PC-3 (cell line): Measurements from ENCODE around the gene SLC22A4. TPM values are rescaled to one million over a fixed set of nuclear protein-coding genes. Genes with fewer than 3 reads are reported as not detected.

ENCODE experiments used
- ATAC-seq: fragments of 200-7000 bp; cut with Tn5 transposase; 2 replicates; pipeline ENCODE4 v1.9.1; 2020; ENCODE audit warnings: mild to moderate bottlenecking, moderate library complexity
- Bru-seq: library from RNA; stranded (reverse); fragments of 400-500 nt; gene quantifications from one replicate; lab custom pipeline; 2021; lab: Mats Ljungman, UMichigan
- BruChase-seq, 2 experiments: library from RNA; stranded (reverse); fragments of 400-500 nt; gene quantifications; one replicate each; lab custom pipeline; 2021; lab: Mats Ljungman, UMichigan
- BruUV-seq: library from RNA; stranded (reverse); fragments of 400-500 nt; replicated peaks from 2 replicates; lab custom pipeline; 2021; lab: Mats Ljungman, UMichigan
- CTCF ChIA-PET: fragments of 300-600 bp; sonication (Branson Sonifier 250); formaldehyde crosslinking; loops from one replicate; lab custom pipeline; 2022; ENCODE audit warnings: antibody characterized with exemption; lab: Charles Lee
- POLR2A ChIA-PET: fragments of 300-600 bp; sonication (Branson Sonifier 250); formaldehyde crosslinking; loops from one replicate; lab custom pipeline; 2022; ENCODE audit warnings: antibody characterized with exemption; ENCODE audit not compliant: unreplicated experiment; lab: Charles Lee
- DNase-seq: peaks from one replicate; pipeline ENCODE4 v3.0.0-alpha.2; 2015
- H2AFZ ChIP-seq: fragments of 300-600 bp; sonication (generic); 2 replicates; pipeline ENCODE4 v1.6.0; 2016; ENCODE audit warnings: antibody characterized with exemption, low read length
- H3F3A ChIP-seq: fragments of 300-600 bp; sonication (generic); one replicate; pipeline ENCODE4 v1.6.0; 2017; ENCODE audit warnings: antibody characterized with exemption, low read length, control low read depth, mild to moderate bottlenecking; ENCODE audit not compliant: unreplicated experiment
- H3K27ac ChIP-seq: fragments of 300-600 bp; sonication (generic); 2 replicates; pipeline ENCODE4 v1.5.1; 2016; ENCODE audit warnings: mild to moderate bottlenecking, low read length
- H3K27me3 ChIP-seq: fragments of 300-600 bp; sonication (generic); 2 replicates; pipeline ENCODE4 v1.6.1; 2016; ENCODE audit warnings: low read length, mixed read lengths
- H3K36me3 ChIP-seq: fragments of 300-600 bp; sonication (generic); 2 replicates; pipeline ENCODE4 v1.6.1; 2016; ENCODE audit warnings: low read depth, mixed run types, low read length, mixed read lengths
- H3K4me1 ChIP-seq: fragments of 300-600 bp; sonication (generic); 2 replicates; pipeline ENCODE4 v1.5.1; 2016; ENCODE audit warnings: low read length; ENCODE audit not compliant: insufficient read depth
- H3K4me2 ChIP-seq: fragments of 300-600 bp; sonication (generic); 2 replicates; pipeline ENCODE4 v1.6.0; 2016; ENCODE audit warnings: low read length
- H3K4me3 ChIP-seq: fragments of 300-600 bp; sonication (generic); 2 replicates; pipeline ENCODE4 v1.5.1; 2016; ENCODE audit warnings: mild to moderate bottlenecking, low read length, mixed read lengths
- H3K79me2 ChIP-seq: fragments of 300-600 bp; sonication (generic); 2 replicates; pipeline ENCODE4 v1.6.1; 2017; ENCODE audit warnings: low read length, mixed read lengths
- H3K9ac ChIP-seq: fragments of 300-600 bp; sonication (generic); 2 replicates; pipeline ENCODE4 v1.6.0; 2016; ENCODE audit warnings: mild to moderate bottlenecking, low read length
- H3K9me2 ChIP-seq: fragments of 300-600 bp; sonication (generic); replicated peaks from 2 replicates; pipeline ENCODE4 v1.6.1; 2016; ENCODE audit warnings: mixed run types, low read length, mixed read lengths
- H3K9me3 ChIP-seq: fragments of 300-600 bp; sonication (generic); 2 replicates; pipeline ENCODE4 v1.6.1; 2016; ENCODE audit warnings: low read length, mixed read lengths
- H4K20me1 ChIP-seq: fragments of 300-600 bp; sonication (generic); 2 replicates; pipeline ENCODE4 v1.6.1; 2016; ENCODE audit warnings: low read length, mixed read lengths
- CTCF ChIP-seq: fragments of 300-600 bp; sonication (generic); conservative IDR thresholded peaks from 2 replicates; pipeline ENCODE4 v1.5.1; 2017; ENCODE audit warnings: antibody characterized with exemption, low read depth, mild to moderate bottlenecking, low read length
- EZH2 ChIP-seq: fragments of 300-600 bp; sonication (generic); IDR thresholded peaks from one replicate; pipeline ENCODE4 v1.6.1; 2017; ENCODE audit warnings: antibody characterized with exemption, mild to moderate bottlenecking, low read length; ENCODE audit not compliant: unreplicated experiment
- EZH2phosphoT487 ChIP-seq: fragments of 300-600 bp; sonication (generic); IDR thresholded peaks from 2 replicates; pipeline ENCODE4 v1.6.1; 2018; ENCODE audit warnings: mild to moderate bottlenecking, antibody characterized with exemption, low read length, borderline replicate concordance
- intact Hi-C: fragments of 100-400 bp; cut with micrococcal nuclease; formaldehyde crosslinking; loops from 2 replicates; pipeline ENCODE4 v1.9.0; 2023
- long read RNA-seq: library from polyadenylated mRNA; unstranded; transcript quantifications from one replicate; pipeline ENCODE4 v2.0.0, GENCODE V29; 2021; ENCODE audit not compliant: unreplicated experiment
- total RNA-seq: library from RNA; depleted of rRNA; stranded (reverse); fragments of >200 nt; gene quantifications from 2 replicates; pipeline ENCODE4 v1.2.3, GENCODE V29; 2014; rRNA removed

The SLC22A4 gene
- total RNA-seq (2.2 and 3.4 TPM in 2 replicates), Bru-seq, nascent RNA (percentile 50 among the genes with signal in this experiment), BruChase-seq, experiment 1, labeled RNA remaining after a 6-hour chase (percentile 46 among the genes with signal in this experiment), BruChase-seq, experiment 2, labeled RNA remaining after a 2-hour chase (percentile 47 among the genes with signal in this experiment)
- long read RNA-seq, partial matches to known transcripts: 0 of 9 reads
- long read RNA-seq, other reads (novel, unspliced or antisense): 5 of 9 reads

DNA sequence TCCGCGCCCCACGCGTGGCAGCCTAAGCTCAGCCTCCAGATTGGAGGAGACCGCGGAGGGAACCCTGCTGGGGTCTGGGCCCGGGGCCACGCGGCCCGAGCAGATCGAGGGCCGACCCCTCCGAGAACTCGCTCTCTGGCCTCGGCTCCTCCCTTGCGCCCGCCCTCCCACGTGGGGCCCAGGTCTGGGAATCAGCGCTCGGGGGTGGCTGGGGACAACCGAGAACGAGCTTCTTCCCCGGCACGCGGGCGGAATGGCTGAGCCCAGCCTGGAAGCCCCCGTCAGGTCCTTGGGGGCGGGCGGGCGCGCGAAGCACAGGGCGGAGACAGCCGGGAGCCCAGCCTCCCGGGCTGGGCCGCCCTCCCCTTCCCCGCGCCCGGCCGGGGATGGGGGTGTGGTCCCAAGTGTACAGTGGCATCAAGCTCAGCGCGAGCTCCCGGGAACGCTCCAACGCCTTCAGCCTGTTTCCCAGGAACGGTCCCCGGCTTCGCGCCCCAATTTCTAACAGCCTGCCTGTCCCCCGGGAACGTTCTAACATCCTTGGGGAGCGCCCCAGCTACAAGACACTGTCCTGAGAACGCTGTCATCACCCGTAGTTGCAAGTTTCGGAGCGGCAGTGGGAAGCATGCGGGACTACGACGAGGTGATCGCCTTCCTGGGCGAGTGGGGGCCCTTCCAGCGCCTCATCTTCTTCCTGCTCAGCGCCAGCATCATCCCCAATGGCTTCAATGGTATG is at the start of gene SLC22A4:
Gene SLC22A4 (plus strand): TSS at position 403 of the 736 bp plus-strand sequence. CDS start 223 bp downstream, at position 626.
- Histone ChIP-seq H3K79me2 (peaks cover 44% of the 10 kb centered on the region), H3K4me2 (peak within 1 kb of the TSS; percentile 98), H3K9ac (peak within 1 kb of the TSS; percentile 94), H2AFZ (peak within 1 kb of the TSS; percentile 90), H3K27me3 (no peaks in the 10 kb centered on the region), H3K36me3 (no peaks in the 10 kb centered on the region), H3K4me3 (peak within 1 kb of the TSS; percentile 97), H3K9me2 (no peaks in the 10 kb centered on the region), H4K20me1 (no peaks in the 10 kb centered on the region), H3F3A (no peaks in the 10 kb centered on the region), H3K27ac (peak within 1 kb of the TSS; percentile 94), H3K4me1 (peaks cover 18% of the 10 kb centered on the region), H3K9me3 (no peaks in the 10 kb centered on the region)
- BruUV-seq: no TSS peak
- TF ChIP-seq EZH2phosphoT487: no peak
- 0 out of 2 replicates have a peak, but pooled peaks have one; percentile 2 for TF ChIP-seq CTCF
- ChIA-PET CTCF (interaction anchor here (0.5 to 1.5 kb wide), 5 partner anchors 25 to 157 kb away, joined by 3 to 7 read pairs (median 6); no protein-coding TSS in a partner anchor), POLR2A (interaction anchor here (0.5 to 1.2 kb wide), 7 partner anchors 34 to 236 kb away, joined by 3 to 38 read pairs (median 4); partner anchors contain the start of gene SLC22A5)
- DNase-seq (peak; percentile 87), ATAC-seq (peak; percentile 82)
- intact Hi-C loops: loop anchor here (2.0 to 10.0 kb wide), 5 partner anchors 29 to 201 kb away; partner anchors contain the start of genes IRF1 and P4HA2

GRCh38 chr5:132245593-132245992 is 48.6 kb upstream of the SLC22A4 start:
- BruUV-seq: no TSS peak
- no peak overlapping the region for H2AFZ ChIP-seq
- DNase-seq: no peak
- no peak overlapping the region for H3K27ac ChIP-seq
- no peaks in the 10 kb centered on the region for H3F3A ChIP-seq
- intact Hi-C loops: no loop called here
- no peak overlapping the region for H3K4me3 ChIP-seq
- no peak overlapping the region for H3K4me2 ChIP-seq
- no peaks in the 10 kb centered on the region for H3K9me3 ChIP-seq
- H4K20me1 ChIP-seq: no peaks in the 10 kb centered on the region
- H3K36me3 ChIP-seq: no peaks in the 10 kb centered on the region
- H3K79me2 ChIP-seq: no peaks in the 10 kb centered on the region
- no peaks in the 10 kb centered on the region for H3K27me3 ChIP-seq
- POLR2A ChIA-PET: no interaction called here
- peak; percentile 33; the same call in 1 of the 2 replicates for ATAC-seq
- no peak for TF ChIP-seq EZH2phosphoT487
- no peak for TF ChIP-seq EZH2
- no peak for TF ChIP-seq CTCF
- CTCF ChIA-PET: no interaction called here
- peaks cover 3% of the 10 kb centered on the region; the same call in 1 of the 2 replicates for H3K4me1 ChIP-seq
- no peaks in the 10 kb centered on the region for H3K9me2 ChIP-seq
- H3K9ac ChIP-seq: no peak overlapping the region
